Measurements from ENCODE around the gene TKT. TPM values are rescaled to one million over a fixed set of nuclear protein-coding genes. Genes with fewer than 3 reads are reported as not detected.

The TKT gene
- total RNA-seq, 1 donor from 2014 or later: 109 TPM

- DNase-seq (ENCODE audit: low spot score) (no peak), ATAC-seq (no peak)
These were observed 29.5 kb downstream of the TKT start for GRCh38 chr3:53226142-53226840.

- ATAC-seq (no peak), DNase-seq (ENCODE audit: low spot score) (no peak)
These were observed 30.2 kb downstream of the TKT start for GRCh38 chr3:53225651-53226050.

- no peak for ATAC-seq
- no peak for DNase-seq (ENCODE audit: low spot score)
These were observed 30.6 kb downstream of the TKT start for GRCh38 chr3:53225181-53225580.

- ATAC-seq: no peak
- DNase-seq (ENCODE audit: low spot score): no peak
These were observed 31.3 kb downstream of the TKT start for GRCh38 chr3:53224536-53224935.

- no peak for ATAC-seq
- no peak for DNase-seq (ENCODE audit: low spot score)
These were observed 31.8 kb downstream of the TKT start for GRCh38 chr3:53224026-53224425.

GRCh38 chr3:53223541-53223966, 32.3 kb downstream of the TKT start:
- ATAC-seq: no peak
- DNase-seq (ENCODE audit: low spot score): no peak

- ATAC-seq (no peak), DNase-seq (ENCODE audit: low spot score) (no peak)
These were observed 32.8 kb downstream of the TKT start for GRCh38 chr3:53223025-53223424.

- no peak for DNase-seq (ENCODE audit: low spot score)
- ATAC-seq: no peak
These were observed 33.5 kb downstream of the TKT start for GRCh38 chr3:53222183-53222901.

- ATAC-seq: no peak
- no peak for DNase-seq (ENCODE audit: low spot score)
These were observed 34.0 kb downstream of the TKT start for GRCh38 chr3:53221827-53222182.

- ATAC-seq: no peak
- no peak for DNase-seq (ENCODE audit: low spot score)
These were observed 34.5 kb downstream of the TKT start for GRCh38 chr3:53221345-53221744.

- ATAC-seq (peak; percentile 98), DNase-seq (ENCODE audit: low spot score) (peak; percentile 86)
These were observed 35.8 kb downstream of the TKT start for GRCh38 chr3:53219895-53220483.

- no peak for ATAC-seq
- no peak for DNase-seq (ENCODE audit: low spot score)
These were observed 37.7 kb downstream of the TKT start for GRCh38 chr3:53218131-53218530.

GRCh38 chr3:53217175-53217574, 38.6 kb downstream of the TKT start:
- DNase-seq (ENCODE audit: low spot score) (no peak), ATAC-seq (no peak)

GRCh38 chr3:53216723-53217122, 39.1 kb downstream of the TKT start:
- DNase-seq (ENCODE audit: low spot score) (no peak), ATAC-seq (no peak)

- ATAC-seq (no peak), DNase-seq (ENCODE audit: low spot score) (no peak)
These were observed 40.0 kb downstream of the TKT start for GRCh38 chr3:53215816-53216215.

GRCh38 chr3:53213276-53213675, 42.5 kb downstream of the TKT start:
- DNase-seq (ENCODE audit: low spot score): no peak
- ATAC-seq: no peak

- DNase-seq (ENCODE audit: low spot score): no peak
- ATAC-seq: no peak
These were observed 43.8 kb downstream of the TKT start for GRCh38 chr3:53211706-53212702.

- no peak for DNase-seq (ENCODE audit: low spot score)
- no peak for ATAC-seq
These were observed 53.3 kb downstream of the TKT start for GRCh38 chr3:53202331-53203015.

- no peak for DNase-seq (ENCODE audit: low spot score)
- no peak for ATAC-seq
These were observed 55.0 kb downstream of the TKT start for GRCh38 chr3:53200501-53201498.
